Thoracic aorta (tissue), 2 donors: ENCODE data around the gene CCDC85C. TPM values are rescaled to one million over a fixed set of nuclear protein-coding genes. Genes with fewer than 3 reads are reported as not detected.

Experiments used
- ATAC-seq: fragments of 150-250 bp; one replicate; pipeline ENCODE4 v1.8.0; 2017; ENCODE audit warnings: low read depth; ENCODE audit not compliant: insufficient number of reproducible peaks, low FRiP score
- DNase-seq: peaks from one replicate; pipeline ENCODE4 v3.0.0-alpha.2; 2020; ENCODE audit warnings: low spot score
- H3K27ac ChIP-seq, 2 donors: fragments of 200-600 bp; sonication (generic); 1 replicate in 1 of 2; 2 replicates in 1 of 2; pipeline ENCODE4 v1.5.1; 2016; ENCODE audit warnings: mild to moderate bottlenecking in 2 of 2, moderate library complexity in 2 of 2
- H3K27me3 ChIP-seq: fragments of 200-600 bp; sonication (generic); replicated peaks from 2 replicates; pipeline ENCODE4 v1.6.0; 2016; ENCODE audit warnings: mild to moderate bottlenecking; ENCODE audit not compliant: insufficient read depth
- H3K36me3 ChIP-seq: fragments of 200-600 bp; sonication (generic); one replicate; pipeline ENCODE4 v1.5.1; 2016
- H3K4me1 ChIP-seq, 2 donors: fragments of 200-600 bp; sonication (generic); 1 replicate in 1 of 2; 2 replicates in 1 of 2; pipeline versions ENCODE4 v1.5.1 to v1.6.0; 2016; ENCODE audit warnings: low read depth in 2 of 2, mild to moderate bottlenecking in 1 of 2; ENCODE audit not compliant: control insufficient read depth in 1 of 2
- H3K4me3 ChIP-seq: fragments of 200-600 bp; sonication (generic); 2 replicates; pipeline ENCODE4 v1.5.1; 2016; ENCODE audit warnings: mild to moderate bottlenecking
- H3K9me3 ChIP-seq: fragments of 200-600 bp; sonication (generic); 2 replicates; pipeline ENCODE4 v1.5.1; 2016
- total RNA-seq, 2 donors: library from RNA; depleted of rRNA; stranded (reverse); fragments of >200 nt; gene quantifications; one replicate each; pipeline versions ENCODE4 v1.1.0 to v1.2.3, GENCODE V29; 2016
- TF ChIP-seq, protein P1 (sequence below): fragments of 200-600 bp; sonication (generic); IDR thresholded peaks from one replicate; pipeline ENCODE4 v1.5.1; 2019; ENCODE audit warnings: antibody characterized with exemption

CCDC85C gene
- total RNA-seq, 2 donors from 2014 or later = 1.5 to 4.1 TPM

- DNase-seq (no peak), ATAC-seq (no peak)
- no peaks in the 10 kb centered on the region for H3K4me1 ChIP-seq
- H3K9me3 ChIP-seq = no peaks in the 10 kb centered on the region
- no peak overlapping the region for H3K4me3 ChIP-seq
- TF ChIP-seq, protein P1, sequence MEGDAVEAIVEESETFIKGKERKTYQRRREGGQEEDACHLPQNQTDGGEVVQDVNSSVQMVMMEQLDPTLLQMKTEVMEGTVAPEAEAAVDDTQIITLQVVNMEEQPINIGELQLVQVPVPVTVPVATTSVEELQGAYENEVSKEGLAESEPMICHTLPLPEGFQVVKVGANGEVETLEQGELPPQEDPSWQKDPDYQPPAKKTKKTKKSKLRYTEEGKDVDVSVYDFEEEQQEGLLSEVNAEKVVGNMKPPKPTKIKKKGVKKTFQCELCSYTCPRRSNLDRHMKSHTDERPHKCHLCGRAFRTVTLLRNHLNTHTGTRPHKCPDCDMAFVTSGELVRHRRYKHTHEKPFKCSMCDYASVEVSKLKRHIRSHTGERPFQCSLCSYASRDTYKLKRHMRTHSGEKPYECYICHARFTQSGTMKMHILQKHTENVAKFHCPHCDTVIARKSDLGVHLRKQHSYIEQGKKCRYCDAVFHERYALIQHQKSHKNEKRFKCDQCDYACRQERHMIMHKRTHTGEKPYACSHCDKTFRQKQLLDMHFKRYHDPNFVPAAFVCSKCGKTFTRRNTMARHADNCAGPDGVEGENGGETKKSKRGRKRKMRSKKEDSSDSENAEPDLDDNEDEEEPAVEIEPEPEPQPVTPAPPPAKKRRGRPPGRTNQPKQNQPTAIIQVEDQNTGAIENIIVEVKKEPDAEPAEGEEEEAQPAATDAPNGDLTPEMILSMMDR = no peak
- no peaks in the 10 kb centered on the region for H3K27me3 ChIP-seq
- no peaks in the 10 kb centered on the region for H3K36me3 ChIP-seq
- H3K27ac ChIP-seq = no peak overlapping the region
Observed at GRCh38 chr14:99516156-99516870, 87.7 kb downstream of the CCDC85C start.

- H3K27me3 ChIP-seq = no peaks in the 10 kb centered on the region
- DNase-seq (no peak), ATAC-seq (no peak)
- no peak overlapping the region for H3K27ac ChIP-seq
- TF ChIP-seq, protein P1 = no peak
- no peaks in the 10 kb centered on the region for H3K4me1 ChIP-seq
- no peaks in the 10 kb centered on the region for H3K9me3 ChIP-seq
- H3K36me3 ChIP-seq = peaks cover 5% of the 10 kb centered on the region
- no peak overlapping the region for H3K4me3 ChIP-seq
Observed at GRCh38 chr14:99515301-99516155, 88.5 kb downstream of the CCDC85C start.

DNA sequence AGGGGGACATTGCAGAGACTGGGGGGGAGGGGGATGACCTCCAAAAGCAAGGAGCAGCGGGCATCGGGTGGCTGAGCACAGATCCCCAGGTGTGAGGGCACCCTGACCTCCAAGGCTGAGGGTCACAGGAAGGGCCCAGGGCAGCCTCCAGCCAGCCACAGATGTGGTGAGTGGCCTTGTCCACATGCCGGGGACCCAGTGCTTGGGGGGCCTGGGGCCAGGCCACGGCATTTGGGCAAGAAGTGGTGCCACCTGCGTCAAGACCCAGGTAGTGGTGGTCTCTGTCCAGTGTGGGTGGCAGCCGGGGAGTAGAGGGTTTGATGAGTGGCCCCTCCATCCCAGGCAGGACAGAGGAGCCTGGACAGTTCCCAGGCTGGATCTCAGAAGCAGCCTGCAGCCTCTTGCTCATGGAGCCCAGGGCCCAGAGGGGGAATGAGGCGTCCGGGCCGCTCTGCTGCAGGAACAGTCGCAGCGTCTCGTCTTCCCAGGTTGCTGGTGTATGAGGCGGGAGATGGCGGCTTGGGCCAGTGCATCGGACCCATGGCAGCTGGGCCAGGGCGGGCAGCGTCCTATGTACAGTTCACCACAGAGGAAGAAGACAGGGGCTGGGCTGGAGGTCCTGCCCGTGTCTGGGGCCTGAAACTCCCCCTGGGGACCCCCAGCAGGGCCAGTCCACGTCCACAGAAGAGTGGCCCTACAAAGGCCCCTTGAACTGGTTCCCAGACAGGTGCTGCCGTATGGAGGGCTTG, 89.3 kb downstream of the CCDC85C start:
- peaks cover 6% of the 10 kb centered on the region for H3K36me3 ChIP-seq
- H3K4me3 ChIP-seq = no peak overlapping the region
- ATAC-seq (no peak), DNase-seq (no peak)
- no peak overlapping the region for H3K27ac ChIP-seq
- TF ChIP-seq, protein P1 = no peak
- no peaks in the 10 kb centered on the region for H3K27me3 ChIP-seq
- H3K4me1 ChIP-seq = no peaks in the 10 kb centered on the region
- no peaks in the 10 kb centered on the region for H3K9me3 ChIP-seq

GRCh38 chr14:99513946-99514551, 90.0 kb downstream of the CCDC85C start:
- no peaks in the 10 kb centered on the region for H3K27me3 ChIP-seq
- H3K9me3 ChIP-seq = no peaks in the 10 kb centered on the region
- H3K27ac ChIP-seq = no peak overlapping the region
- no peak for DNase-seq
- no peak overlapping the region for H3K4me3 ChIP-seq
- H3K4me1 ChIP-seq = no peaks in the 10 kb centered on the region
- TF ChIP-seq, protein P1 = no peak
- no peak for ATAC-seq
- peaks cover 13% of the 10 kb centered on the region for H3K36me3 ChIP-seq
